Body of pancreas (tissue), 4 donors: ENCODE measurements around the gene DNM3.

Experiments used
- POLR2A ChIP-seq, 3 donors: fragments of 450-650 bp; IDR thresholded peaks; one replicate each; pipeline ENCODE4 v1.6.1; 2016; ENCODE audit warnings: antibody characterized with exemption in 3 of 3, mild to moderate bottlenecking in 2 of 3
- TF ChIP-seq, protein P1 (sequence below), 7 experiments: fragments of 450-650 bp in 4 of 7; fragments of 200-600 bp in 3 of 7; sonication (generic) in 3 of 7; IDR thresholded peaks; one replicate each; pipeline ENCODE4 v1.5.1; 2016 to 2019; ENCODE audit warnings: antibody characterized with exemption in 7 of 7

DNA sequence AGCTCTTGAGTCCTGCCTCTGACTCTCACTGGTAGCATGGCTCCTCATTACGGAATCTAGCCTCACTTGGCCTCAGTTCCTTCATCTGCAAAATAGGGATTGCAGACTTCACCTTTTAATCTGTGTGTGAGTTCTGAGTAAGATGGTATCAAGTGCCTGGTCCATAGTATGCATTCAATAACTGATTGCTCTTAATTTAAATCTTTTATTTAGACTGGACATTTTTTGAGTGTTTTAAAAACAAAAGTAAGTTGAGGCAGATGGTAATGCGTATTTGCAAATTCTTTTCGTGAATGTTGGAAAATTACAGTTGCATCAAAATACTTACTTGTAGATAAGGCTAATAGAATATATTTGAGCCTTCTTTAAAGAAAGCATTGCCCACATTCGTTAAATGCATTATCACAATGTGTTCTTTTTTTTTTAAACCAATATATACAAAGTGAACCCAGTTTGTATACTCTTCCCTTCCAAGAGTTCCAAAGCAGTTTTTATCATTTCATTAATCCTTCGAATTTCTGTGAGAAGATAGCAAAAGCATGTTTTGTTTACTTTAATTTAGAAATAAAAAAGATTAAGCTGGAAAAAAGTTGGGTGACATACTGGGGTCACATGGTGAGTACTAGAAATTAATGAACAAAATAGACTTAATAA lies 8.1 kb downstream of the DNM3 start:
- TF ChIP-seq, protein P1, sequence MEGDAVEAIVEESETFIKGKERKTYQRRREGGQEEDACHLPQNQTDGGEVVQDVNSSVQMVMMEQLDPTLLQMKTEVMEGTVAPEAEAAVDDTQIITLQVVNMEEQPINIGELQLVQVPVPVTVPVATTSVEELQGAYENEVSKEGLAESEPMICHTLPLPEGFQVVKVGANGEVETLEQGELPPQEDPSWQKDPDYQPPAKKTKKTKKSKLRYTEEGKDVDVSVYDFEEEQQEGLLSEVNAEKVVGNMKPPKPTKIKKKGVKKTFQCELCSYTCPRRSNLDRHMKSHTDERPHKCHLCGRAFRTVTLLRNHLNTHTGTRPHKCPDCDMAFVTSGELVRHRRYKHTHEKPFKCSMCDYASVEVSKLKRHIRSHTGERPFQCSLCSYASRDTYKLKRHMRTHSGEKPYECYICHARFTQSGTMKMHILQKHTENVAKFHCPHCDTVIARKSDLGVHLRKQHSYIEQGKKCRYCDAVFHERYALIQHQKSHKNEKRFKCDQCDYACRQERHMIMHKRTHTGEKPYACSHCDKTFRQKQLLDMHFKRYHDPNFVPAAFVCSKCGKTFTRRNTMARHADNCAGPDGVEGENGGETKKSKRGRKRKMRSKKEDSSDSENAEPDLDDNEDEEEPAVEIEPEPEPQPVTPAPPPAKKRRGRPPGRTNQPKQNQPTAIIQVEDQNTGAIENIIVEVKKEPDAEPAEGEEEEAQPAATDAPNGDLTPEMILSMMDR (IDR thresholded peaks at IDR 0.05), result no peak
- TF ChIP-seq POLR2A (IDR thresholded peaks at IDR 0.05), result no peak
